Transverse colon (tissue), 4 donors: Measurements from ENCODE around the gene ALDOC.

Experiments
- EP300 ChIP-seq: sonication (generic); formaldehyde crosslinking; IDR thresholded peaks from one replicate; pipeline ENCODE4 v1.6.1; 2017; ENCODE audit warnings: antibody characterized with exemption, low read depth
- POLR2AphosphoS5 ChIP-seq, 3 donors: sonication (generic); formaldehyde crosslinking; IDR thresholded peaks; one replicate each; pipeline ENCODE4 v1.6.1; 2016; ENCODE audit warnings: antibody characterized with exemption in 3 of 3
- TF ChIP-seq, protein P1 (sequence below), 5 experiments: fragments of 200-600 bp in 3 of 5; fragments of 450-650 bp in 2 of 5; sonication (generic) in 3 of 5; IDR thresholded peaks; 1 replicate in 2 of 5; 2 replicates in 3 of 5; pipeline ENCODE4 v1.5.1; 2016 to 2017; ENCODE audit warnings: antibody characterized with exemption in 5 of 5, inconsistent platforms in 3 of 5, mild to moderate bottlenecking in 2 of 5, moderate library complexity in 1 of 5

DNA sequence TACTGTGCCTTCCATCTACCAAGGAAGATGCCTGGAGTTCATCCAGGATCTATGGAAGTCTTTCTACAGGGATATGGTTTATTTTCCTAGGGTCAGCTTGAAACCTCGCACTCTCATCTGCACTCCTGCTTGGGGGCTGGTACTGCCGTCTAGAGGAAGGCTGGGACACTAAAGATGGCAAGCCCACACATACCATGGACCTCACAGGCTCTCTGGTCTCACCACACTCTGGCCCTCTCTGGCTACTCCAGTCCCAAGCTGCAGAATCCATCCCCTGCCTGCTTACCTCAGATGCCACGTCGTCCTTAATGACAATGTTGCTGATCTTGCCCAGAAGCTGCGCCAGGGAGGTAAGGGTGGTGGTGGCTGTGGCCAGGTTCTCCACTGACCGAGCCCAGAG lies 22.1 kb downstream of the ALDOC start:
- TF ChIP-seq POLR2AphosphoS5 (IDR thresholded peaks at IDR 0.05) (no peak), EP300 (no peak)
- TF ChIP-seq, protein P1, sequence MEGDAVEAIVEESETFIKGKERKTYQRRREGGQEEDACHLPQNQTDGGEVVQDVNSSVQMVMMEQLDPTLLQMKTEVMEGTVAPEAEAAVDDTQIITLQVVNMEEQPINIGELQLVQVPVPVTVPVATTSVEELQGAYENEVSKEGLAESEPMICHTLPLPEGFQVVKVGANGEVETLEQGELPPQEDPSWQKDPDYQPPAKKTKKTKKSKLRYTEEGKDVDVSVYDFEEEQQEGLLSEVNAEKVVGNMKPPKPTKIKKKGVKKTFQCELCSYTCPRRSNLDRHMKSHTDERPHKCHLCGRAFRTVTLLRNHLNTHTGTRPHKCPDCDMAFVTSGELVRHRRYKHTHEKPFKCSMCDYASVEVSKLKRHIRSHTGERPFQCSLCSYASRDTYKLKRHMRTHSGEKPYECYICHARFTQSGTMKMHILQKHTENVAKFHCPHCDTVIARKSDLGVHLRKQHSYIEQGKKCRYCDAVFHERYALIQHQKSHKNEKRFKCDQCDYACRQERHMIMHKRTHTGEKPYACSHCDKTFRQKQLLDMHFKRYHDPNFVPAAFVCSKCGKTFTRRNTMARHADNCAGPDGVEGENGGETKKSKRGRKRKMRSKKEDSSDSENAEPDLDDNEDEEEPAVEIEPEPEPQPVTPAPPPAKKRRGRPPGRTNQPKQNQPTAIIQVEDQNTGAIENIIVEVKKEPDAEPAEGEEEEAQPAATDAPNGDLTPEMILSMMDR (IDR thresholded peaks at IDR 0.05): no peak
